ENCODE measurements around the gene USH1C.

Gene USH1C

GRCh38 chr11:17544181-17544622 is at the start of gene USH1C:
Gene USH1C (minus strand): TSS chr11:17544416. CDS start chr11:17544307, 109 bp downstream.
- in situ Hi-C loops (cut with MboI; ENCODE audit: low sequenced_read_pairs) = no loop called here

GRCh38 chr11:17593466-17594245 is 49.4 kb upstream of the USH1C start:
- in situ Hi-C loops (cut with MboI; ENCODE audit: low sequenced_read_pairs) = no loop called here

DNA sequence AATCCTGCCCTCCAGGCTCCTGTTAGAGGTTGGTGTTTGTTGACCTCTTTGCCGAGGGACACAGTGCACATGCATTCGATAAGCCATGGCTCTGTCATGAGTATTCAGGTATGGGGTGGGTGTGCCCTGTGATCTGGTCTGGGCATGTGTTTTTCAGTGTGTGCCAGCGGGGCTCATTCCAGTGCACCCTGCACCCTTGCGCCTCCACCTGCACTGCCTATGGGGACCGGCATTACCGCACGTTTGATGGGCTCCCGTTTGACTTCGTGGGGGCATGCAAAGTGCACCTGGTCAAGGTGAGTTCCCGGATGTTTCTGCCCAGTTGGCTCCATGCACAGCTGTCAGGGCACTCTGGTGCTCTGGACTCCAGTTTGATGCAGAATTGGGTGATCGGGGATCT is 47.1 kb upstream of the USH1C start:
- in situ Hi-C loops (cut with MboI; ENCODE audit: low sequenced_read_pairs) = no loop called here

GRCh38 chr11:17590463-17590862 is 46.2 kb upstream of the USH1C start:
- in situ Hi-C loops (cut with MboI; ENCODE audit: low sequenced_read_pairs) = no loop called here

GRCh38 chr11:17588721-17589120 is 44.5 kb upstream of the USH1C start:
- in situ Hi-C loops (cut with MboI; ENCODE audit: low sequenced_read_pairs) = no loop called here

DNA sequence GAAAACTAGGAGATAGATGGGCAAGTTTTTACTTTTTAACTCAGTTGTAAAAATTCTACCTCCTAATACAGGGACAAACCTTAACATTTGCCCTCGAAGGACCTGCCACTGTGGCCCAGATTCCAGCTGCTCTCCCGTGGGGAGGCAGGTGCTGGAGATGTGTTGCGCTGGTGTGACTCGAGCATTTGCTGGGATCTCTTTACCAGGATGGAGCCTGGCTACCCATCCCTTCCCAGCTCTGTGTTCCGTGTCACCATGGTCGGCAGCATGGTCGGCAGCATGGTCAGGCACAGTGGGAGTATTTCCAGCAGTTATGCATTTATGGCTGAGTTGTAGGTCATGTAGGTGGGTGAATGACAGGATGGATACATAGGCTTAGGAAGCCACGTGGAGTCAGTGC is 44.0 kb upstream of the USH1C start:
- in situ Hi-C loops (cut with MboI; ENCODE audit: low sequenced_read_pairs) = no loop called here

- in situ Hi-C loops (cut with MboI; ENCODE audit: low sequenced_read_pairs) = no loop called here
Observed at GRCh38 chr11:17585911-17586695, 41.9 kb upstream of the USH1C start.

DNA sequence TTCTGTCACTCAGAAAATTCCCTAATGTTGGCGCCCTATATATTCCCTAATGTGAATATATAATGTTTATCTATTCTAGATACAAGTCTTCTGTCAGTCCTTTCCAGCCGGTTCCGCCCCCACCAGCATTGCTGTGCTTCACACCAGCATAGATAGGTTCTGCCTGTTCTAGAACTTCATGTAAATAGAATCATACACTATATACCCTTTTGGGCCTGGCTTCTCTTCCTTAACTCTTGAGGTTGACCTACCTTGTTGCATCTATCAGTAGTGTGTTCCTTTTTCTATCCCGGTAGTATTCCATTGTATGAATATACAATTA is 37.5 kb upstream of the USH1C start:
- in situ Hi-C loops (cut with MboI; ENCODE audit: low sequenced_read_pairs) = no loop called here

DNA sequence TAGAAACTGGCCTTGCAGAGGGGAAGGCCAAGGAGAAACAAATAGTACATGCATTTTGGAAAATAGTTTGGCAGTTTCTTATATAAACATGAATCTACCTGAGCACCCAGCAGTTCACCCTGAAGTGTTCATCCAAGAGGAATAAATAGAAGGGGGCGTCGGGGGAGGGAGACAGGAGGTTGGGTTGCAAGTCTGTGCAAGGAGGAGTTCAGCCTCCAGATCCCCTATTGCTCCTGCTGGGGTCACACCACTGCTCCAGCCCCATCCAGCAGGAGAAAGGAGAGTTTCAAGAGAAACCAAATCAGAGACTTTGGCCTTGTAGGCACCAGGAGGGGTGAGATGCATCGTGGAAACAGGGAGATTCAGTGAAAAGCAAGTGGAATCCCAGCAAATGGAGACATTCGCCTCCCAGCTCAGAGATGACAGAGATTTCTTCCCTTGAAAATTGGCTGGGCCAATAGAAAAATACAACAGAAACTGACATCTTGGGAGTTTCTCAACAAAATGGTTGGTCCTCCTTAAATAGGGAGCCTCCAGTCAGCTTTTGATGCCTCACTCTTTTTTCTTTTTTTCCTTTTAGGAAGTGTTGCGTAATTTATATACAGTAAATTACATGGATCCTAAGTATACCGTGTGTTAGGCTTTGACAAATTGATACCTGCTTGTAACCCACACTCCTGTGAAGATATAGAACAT is 37.0 kb upstream of the USH1C start:
- in situ Hi-C loops (cut with MboI; ENCODE audit: low sequenced_read_pairs) = no loop called here

DNA sequence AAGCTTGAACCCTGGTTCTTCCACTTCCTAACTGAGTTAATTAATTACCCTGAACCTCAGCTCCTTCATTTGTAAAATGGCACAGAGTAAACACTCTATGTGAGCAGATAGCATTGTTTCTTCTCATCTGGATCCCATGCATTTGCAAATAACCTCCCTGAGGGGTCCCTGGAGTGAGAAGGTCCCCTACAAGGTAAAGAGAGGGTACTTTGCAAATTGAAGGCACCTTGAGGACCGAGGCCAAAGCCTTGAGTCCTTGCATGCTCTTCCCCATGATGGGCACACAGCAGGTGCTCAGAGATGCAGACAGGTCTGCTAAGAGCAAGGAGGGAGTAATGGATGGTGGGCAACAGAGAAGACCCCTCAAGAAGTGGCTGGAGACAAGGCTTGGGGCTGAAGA is 36.1 kb upstream of the USH1C start:
- in situ Hi-C loops (cut with MboI; ENCODE audit: low sequenced_read_pairs) = no loop called here

DNA sequence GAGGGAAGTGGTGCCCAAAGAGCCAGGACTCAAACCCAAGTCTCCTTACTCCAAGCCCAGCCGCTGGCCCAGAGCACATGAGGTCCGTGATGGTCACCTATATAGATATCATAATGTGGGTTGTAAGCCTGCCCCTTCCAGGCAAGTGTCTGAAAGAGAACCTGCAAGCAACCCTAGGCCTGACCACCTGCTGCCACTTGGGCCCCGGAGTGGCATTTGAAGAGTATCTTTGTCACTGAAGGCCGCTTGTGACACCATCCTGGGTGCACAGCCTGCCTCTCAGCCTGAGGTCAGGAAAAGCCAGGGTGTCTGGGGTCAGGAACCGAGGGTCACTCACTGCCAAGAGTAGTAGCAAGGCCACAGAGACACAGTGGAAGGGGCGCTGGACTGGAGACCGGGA is 35.2 kb upstream of the USH1C start:
- in situ Hi-C loops (cut with MboI; ENCODE audit: low sequenced_read_pairs) = no loop called here

DNA sequence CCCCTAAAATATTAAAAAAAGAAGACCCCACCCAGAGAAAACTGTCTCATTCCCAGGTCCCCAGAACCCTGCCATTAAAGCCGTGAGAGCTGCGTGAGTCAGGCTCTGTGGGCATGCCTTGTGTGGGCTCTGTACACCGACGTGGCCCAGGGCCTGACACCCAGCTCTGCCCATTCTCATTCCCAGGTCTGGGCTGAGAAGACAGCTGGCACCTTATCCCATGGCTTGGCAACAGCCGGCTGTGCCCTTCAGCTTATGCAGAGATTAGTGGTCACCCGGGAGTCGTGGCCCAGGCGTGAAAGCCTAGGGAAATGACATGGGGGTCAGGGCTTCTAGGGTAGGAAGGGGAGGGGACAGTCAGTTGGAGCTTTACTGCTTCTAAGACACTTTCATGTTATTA is 34.7 kb upstream of the USH1C start:
- in situ Hi-C loops (cut with MboI; ENCODE audit: low sequenced_read_pairs) = no loop called here

DNA sequence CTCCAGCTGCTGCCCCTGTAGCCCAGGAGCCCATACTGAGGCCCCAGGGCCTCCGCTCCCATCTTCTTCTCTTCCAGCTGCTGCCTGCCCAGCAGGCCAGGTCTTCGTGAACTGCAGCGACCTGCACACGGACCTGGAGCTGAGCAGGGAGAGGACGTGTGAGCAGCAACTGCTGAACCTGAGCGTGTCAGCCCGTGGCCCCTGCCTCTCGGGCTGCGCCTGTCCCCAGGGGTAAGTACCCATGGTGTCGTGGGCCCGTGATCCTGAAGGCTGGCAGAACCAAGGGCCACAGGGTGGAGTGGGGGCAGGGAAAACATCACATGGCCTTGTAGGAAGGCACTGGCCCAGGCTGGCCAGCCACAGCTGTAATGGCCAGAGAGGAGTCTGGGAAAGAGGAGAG is 34.1 kb upstream of the USH1C start:
- in situ Hi-C loops (cut with MboI; ENCODE audit: low sequenced_read_pairs) = no loop called here

DNA sequence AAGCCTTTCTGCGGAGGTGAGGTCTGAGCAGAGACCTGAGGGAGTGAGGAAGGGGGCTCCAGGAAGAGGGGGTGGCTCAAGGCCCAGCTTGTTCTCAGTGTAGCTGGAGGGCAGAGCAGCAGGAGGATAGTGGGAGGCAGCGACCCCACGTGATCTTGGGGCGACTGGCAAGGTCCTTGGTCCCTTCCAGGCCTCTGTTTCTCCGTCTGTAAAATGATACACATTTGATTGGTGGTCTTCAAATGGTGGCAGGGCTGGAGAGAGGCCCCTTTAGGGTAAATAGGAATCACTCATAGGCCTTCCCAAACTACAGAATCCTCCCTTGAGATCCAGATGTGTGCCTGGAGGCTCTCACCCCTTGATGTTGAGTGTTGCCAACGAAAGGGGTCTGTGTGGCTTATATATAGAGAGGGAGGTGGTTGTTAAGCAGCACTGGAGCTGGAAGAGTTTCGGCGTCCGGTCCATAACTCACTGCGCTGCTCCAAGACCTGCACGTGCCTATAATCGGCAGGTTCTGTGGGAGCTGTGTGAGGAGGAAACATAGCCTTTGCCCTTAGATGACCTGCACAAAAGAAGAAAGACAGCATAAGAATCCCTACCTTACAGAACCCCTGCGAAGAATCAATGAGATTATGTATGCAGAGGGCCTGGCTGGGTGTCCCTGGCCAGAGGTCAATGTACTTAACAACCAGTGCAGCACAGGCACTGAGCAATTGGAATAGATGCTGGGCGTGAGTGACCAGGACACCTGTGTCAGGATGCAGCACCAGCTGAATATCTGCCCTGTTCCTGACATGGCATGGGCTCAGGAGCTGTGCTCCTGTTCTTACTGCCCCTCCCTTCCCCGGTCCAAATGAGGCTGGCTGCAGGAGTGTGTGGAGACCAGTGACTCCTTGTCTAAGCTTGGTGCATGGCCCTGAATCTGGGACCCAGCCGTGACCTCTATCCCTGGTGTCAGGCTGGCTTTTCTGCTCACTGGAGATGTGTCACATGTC is 31.5 kb upstream of the USH1C start:
- in situ Hi-C loops (cut with MboI; ENCODE audit: low sequenced_read_pairs) = no loop called here

GRCh38 chr11:17574141-17575091 is 30.2 kb upstream of the USH1C start:
- in situ Hi-C loops (cut with MboI; ENCODE audit: low sequenced_read_pairs) = no loop called here

DNA sequence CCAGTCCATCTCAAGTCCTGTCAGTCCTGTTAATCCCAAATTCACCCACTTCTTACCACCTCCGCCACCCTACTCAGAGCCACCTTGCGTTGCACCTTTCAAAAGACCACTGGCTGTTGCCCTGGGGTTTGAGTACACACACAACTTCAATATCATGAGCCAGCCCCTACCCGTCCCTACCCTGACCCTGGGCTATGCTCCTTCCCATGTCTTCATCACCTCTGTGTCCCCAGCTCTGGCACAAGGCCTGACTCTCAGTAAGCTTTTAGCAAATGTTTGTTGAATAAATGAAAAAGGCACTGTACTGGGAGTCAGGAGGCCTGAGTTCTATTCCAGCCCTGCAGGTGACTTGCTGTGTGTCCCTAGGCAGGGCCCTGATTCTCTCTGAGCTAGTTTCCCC is 29.3 kb upstream of the USH1C start:
- in situ Hi-C loops (cut with MboI; ENCODE audit: low sequenced_read_pairs) = no loop called here

DNA sequence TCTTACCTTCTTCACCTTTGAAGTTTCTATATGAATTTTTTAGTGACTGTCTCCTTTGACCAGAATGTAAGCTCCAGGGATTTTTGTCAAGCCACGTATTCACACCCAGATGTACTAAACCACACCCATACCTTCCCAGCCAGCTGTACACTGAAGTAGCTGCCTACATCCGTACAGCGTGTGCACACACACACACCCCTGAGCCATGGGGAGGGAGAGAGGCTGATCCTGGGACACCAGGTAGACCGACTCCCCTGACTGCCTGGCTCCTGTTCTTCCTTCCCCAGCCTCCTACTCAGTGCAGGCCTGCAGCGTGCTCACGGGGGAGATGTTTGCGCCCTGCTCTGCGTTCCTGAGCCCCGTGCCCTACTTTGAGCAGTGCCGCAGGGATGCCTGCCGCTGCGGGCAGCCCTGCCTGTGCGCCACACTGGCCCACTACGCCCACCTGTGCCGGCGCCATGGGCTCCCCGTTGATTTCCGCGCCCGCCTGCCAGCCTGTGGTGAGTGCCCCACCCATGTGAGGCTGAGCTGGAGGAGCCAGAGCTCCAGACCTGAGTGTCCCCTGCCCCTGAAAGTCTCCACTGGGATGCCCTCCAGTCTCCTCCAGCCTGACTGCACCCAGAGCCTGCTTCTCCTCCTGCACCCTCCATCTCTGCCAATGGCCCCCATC is 28.7 kb upstream of the USH1C start:
- in situ Hi-C loops (cut with MboI; ENCODE audit: low sequenced_read_pairs) = no loop called here

- in situ Hi-C loops (cut with MboI; ENCODE audit: low sequenced_read_pairs) = no loop called here
Observed at GRCh38 chr11:17572359-17572690, 28.1 kb upstream of the USH1C start.

Measured in hTERT RPE-1 (cell line).